OCI-LY7 (cell line): ENCODE measurements around the gene ANAPC16. TPM values are rescaled to one million over a fixed set of nuclear protein-coding genes. Genes with fewer than 3 reads are reported as not detected.

Experiments used
- BruUV-seq: library from RNA; stranded (reverse); fragments of 400-500 nt; replicated peaks from 2 replicates; lab custom pipeline; 2021; lab: Mats Ljungman, UMichigan
- CTCF ChIA-PET: fragments of 300-600 bp; sonication (Branson Sonifier 250); formaldehyde crosslinking; loops from one replicate; lab custom pipeline; 2022; ENCODE audit warnings: antibody characterized with exemption; ENCODE audit not compliant: unreplicated experiment; lab: Charles Lee
- POLR2A ChIA-PET: fragments of 300-600 bp; sonication (Branson Sonifier 250); formaldehyde crosslinking; loops from one replicate; lab custom pipeline; 2022; ENCODE audit warnings: antibody characterized with exemption; lab: Charles Lee
- DNase-seq: peaks from one replicate; pipeline ENCODE4 v3.0.0-alpha.2; 2015; ENCODE audit warnings: low spot score
- H2AFZ ChIP-seq: fragments of 200-600 bp; sonication (generic), shearing (Covaris generic); 2 replicates; pipeline ENCODE4 v1.6.1; 2014; ENCODE audit warnings: mild to moderate bottlenecking, antibody characterized with exemption, low read length, moderate library complexity
- H3K27ac ChIP-seq: fragments of 200-600 bp; sonication (generic); 2 replicates; pipeline ENCODE4 v1.5.1; 2014; ENCODE audit warnings: mixed run types, low read depth, mild to moderate bottlenecking, moderate library complexity, low read length, inconsistent platforms; ENCODE audit not compliant: poor library complexity, severe bottlenecking
- H3K36me3 ChIP-seq: fragments of 200-600 bp; sonication (generic); 2 replicates; pipeline ENCODE4 v1.6.1; 2014; ENCODE audit warnings: mild to moderate bottlenecking, antibody characterized with exemption, low read length, moderate library complexity, mixed read lengths; ENCODE audit not compliant: insufficient read depth
- H3K4me1 ChIP-seq: fragments of 200-600 bp; sonication (generic); 2 replicates; pipeline ENCODE4 v1.5.1; 2014; ENCODE audit warnings: mild to moderate bottlenecking, low read length; ENCODE audit not compliant: insufficient read depth, poor library complexity, severe bottlenecking
- H3K4me2 ChIP-seq: fragments of 200-600 bp; sonication (generic); 2 replicates; pipeline ENCODE4 v1.6.1; 2014; ENCODE audit warnings: mild to moderate bottlenecking, low read length
- H3K4me3 ChIP-seq: fragments of 200-600 bp; sonication (generic); 2 replicates; pipeline ENCODE4 v1.5.1; 2014; ENCODE audit warnings: mild to moderate bottlenecking, low read depth, low read length; ENCODE audit not compliant: poor library complexity, severe bottlenecking
- H3K79me2 ChIP-seq: fragments of 200-600 bp; sonication (generic); 2 replicates; pipeline ENCODE4 v1.6.1; 2016; ENCODE audit warnings: low read depth, mild to moderate bottlenecking, low read length, moderate library complexity, mixed read lengths; ENCODE audit not compliant: insufficient read depth
- H3K9me2 ChIP-seq: fragments of 200-600 bp; sonication (generic); 2 replicates; pipeline ENCODE4 v1.6.1; 2016; ENCODE audit warnings: mild to moderate bottlenecking, low read length, mixed read lengths; ENCODE audit not compliant: insufficient read depth
- H3K9me3 ChIP-seq: fragments of 200-600 bp; sonication (generic); 2 replicates; pipeline ENCODE4 v1.6.1; 2014; ENCODE audit warnings: mild to moderate bottlenecking, mixed run types, low read length, mixed read lengths
- H4K20me1 ChIP-seq: fragments of 200-600 bp; sonication (generic); 2 replicates; pipeline ENCODE4 v1.6.1; 2014; ENCODE audit warnings: mild to moderate bottlenecking, antibody characterized with exemption, low read length, moderate library complexity, mixed read lengths; ENCODE audit not compliant: insufficient read depth
- CTCF ChIP-seq: fragments of 200-600 bp; sonication (generic); conservative IDR thresholded peaks from 2 replicates; pipeline ENCODE4 v1.5.1; 2014; ENCODE audit warnings: mild to moderate bottlenecking, antibody characterized with exemption, low read length, moderate library complexity, mixed read lengths
- EZH2phosphoT487 ChIP-seq: fragments of 200-600 bp; sonication (generic); IDR thresholded peaks from 2 replicates; pipeline ENCODE4 v1.6.1; 2018; ENCODE audit warnings: low read depth, borderline replicate concordance, mild to moderate bottlenecking, mixed run types, antibody characterized with exemption, low read length, moderate library complexity, mixed read lengths
- intact Hi-C: fragments of 100-400 bp; cut with micrococcal nuclease; formaldehyde crosslinking; loops from one replicate; pipeline ENCODE4 v1.10.0; 2022; ENCODE audit not compliant: unreplicated experiment
- total RNA-seq, 2 experiments: library from RNA; depleted of rRNA in 1 of 2; stranded (reverse); fragments of >200 nt in 1 of 2; shearing (Covaris generic) in 1 of 2; gene quantifications; 2 replicates each; pipeline ENCODE4 v1.2.3, GENCODE V29; 2014 to 2022

Gene ANAPC16
- total RNA-seq, 2 experiments from 2014 or later, result 68.0 to 92.8 TPM

- TF ChIP-seq EZH2phosphoT487, result no peak
- H3K36me3 ChIP-seq, result peaks cover 4% of the 10 kb centered on the region
- H3K79me2 ChIP-seq, result no peaks in the 10 kb centered on the region
- no peaks in the 10 kb centered on the region for H3K9me2 ChIP-seq
- ChIA-PET CTCF (no interaction called here), POLR2A (interaction anchor here (1.7 kb wide), 1 partner anchor 43 kb away, joined by 4 read pairs; no protein-coding TSS in a partner anchor)
- H4K20me1 ChIP-seq, result no peaks in the 10 kb centered on the region
- DNase-seq, result no peak
- no peak overlapping the region for H2AFZ ChIP-seq
- peaks cover 19% of the 10 kb centered on the region for H3K4me1 ChIP-seq
- H3K4me2 ChIP-seq, result no peak overlapping the region
- H3K27ac ChIP-seq, result no peak overlapping the region
- H3K9me3 ChIP-seq, result no peaks in the 10 kb centered on the region
- H3K4me3 ChIP-seq, result no peak overlapping the region
- intact Hi-C loops, result no loop called here
- BruUV-seq, result no TSS peak
Measured at GRCh38 chr10:72175149-72175548, 40.7 kb upstream of the ANAPC16 start.

DNA sequence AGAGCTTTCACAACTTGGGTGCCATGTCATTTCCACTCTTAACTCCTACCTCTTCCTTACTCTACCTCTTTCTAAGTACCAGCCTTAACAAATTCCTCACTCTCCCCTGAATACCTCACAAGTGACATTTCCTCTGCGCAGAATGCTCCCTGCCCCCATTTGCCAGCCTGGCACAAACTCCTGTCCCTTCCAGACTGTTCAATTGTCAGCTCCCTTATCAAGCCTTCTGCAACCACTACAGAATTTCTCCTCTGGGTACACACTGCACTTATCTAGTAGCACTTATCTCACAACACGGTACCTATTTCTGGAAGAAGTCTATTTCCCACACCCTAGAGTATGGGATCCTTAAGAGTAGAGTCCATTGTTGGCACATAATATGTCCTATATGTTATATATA, 39.1 kb upstream of the ANAPC16 start:
- ChIA-PET CTCF (no interaction called here), POLR2A (interaction anchor here (1.0 kb wide), 1 partner anchor 12 kb away, joined by 3 read pairs; no protein-coding TSS in a partner anchor)

GRCh38 chr10:72177454-72177853, 38.4 kb upstream of the ANAPC16 start:
- Histone ChIP-seq H3K9me3 (no peaks in the 10 kb centered on the region), H3K9me2 (no peaks in the 10 kb centered on the region), H3K4me2 (no peak overlapping the region), H3K36me3 (peaks cover 14% of the 10 kb centered on the region), H3K79me2 (no peaks in the 10 kb centered on the region), H2AFZ (no peak overlapping the region), H3K4me1 (peaks cover 19% of the 10 kb centered on the region), H3K27ac (no peak overlapping the region), H4K20me1 (no peaks in the 10 kb centered on the region), H3K4me3 (no peak overlapping the region)
- BruUV-seq, result no TSS peak
- no peak for DNase-seq
- POLR2A ChIA-PET, result interaction anchor here (0.6 to 1.0 kb wide), 2 partner anchors 70 to 859 kb away, joined by 3 to 5 read pairs; no protein-coding TSS in a partner anchor
- CTCF ChIA-PET, result no interaction called here
- TF ChIP-seq EZH2phosphoT487, result no peak
- TF ChIP-seq CTCF, result no peak
- intact Hi-C loops, result no loop called here

More for the DNA sequence above, 39.1 kb upstream of the ANAPC16 start:
- Histone ChIP-seq H3K9me3 (no peaks in the 10 kb centered on the region), H3K79me2 (no peaks in the 10 kb centered on the region), H4K20me1 (no peaks in the 10 kb centered on the region), H2AFZ (no peak overlapping the region), H3K4me1 (peaks cover 19% of the 10 kb centered on the region), H3K4me3 (no peak overlapping the region), H3K36me3 (peaks cover 7% of the 10 kb centered on the region), H3K27ac (no peak overlapping the region), H3K4me2 (no peak overlapping the region), H3K9me2 (no peaks in the 10 kb centered on the region)
- TF ChIP-seq CTCF (no peak), EZH2phosphoT487 (no peak)
- intact Hi-C loops, result no loop called here
- BruUV-seq, result no TSS peak
- no peak for DNase-seq
